ENCODE measurements around the gene TRIM46.

The TRIM46 gene

GRCh38 chr1:155173478-155174323, at the start of gene TRIM46:
Gene TRIM46, plus strand, starts transcription at chr1:155173849. Its CDS starts 118 bp downstream, at chr1:155173967.
- DNase-seq: peak in 8 of 14 donors; percentile 45 to 81 (median 54)

- DNase-seq: no peak
Measured at GRCh38 chr1:155124503-155125463, 48.9 kb upstream of the TRIM46 start.

- peak in 1 of 14 donors; percentile 38 for DNase-seq
Measured at GRCh38 chr1:155125511-155125945, 48.1 kb upstream of the TRIM46 start.

- DNase-seq: peak in 12 of 14 donors; percentile 42 to 87 (median 68)
Measured at GRCh38 chr1:155125946-155126555, 47.6 kb upstream of the TRIM46 start.

- peak in 6 of 14 donors; percentile 44 to 80 (median 76) for DNase-seq
Measured at GRCh38 chr1:155126556-155127104, 47.0 kb upstream of the TRIM46 start.

- DNase-seq: peak in 12 of 14 donors; percentile 74 to 96 (median 86)
Measured at GRCh38 chr1:155127105-155127966, 46.3 kb upstream of the TRIM46 start, which contains the start of gene EFNA1. Gene EFNA1, plus strand, starts transcription at chr1:155127876. Its CDS starts 102 bp downstream, at chr1:155127978.

- DNase-seq: peak in 3 of 14 donors; percentile 50 to 62 (median 52)
Measured at GRCh38 chr1:155127967-155128754, 45.5 kb upstream of the TRIM46 start.

- DNase-seq: peak in 11 of 14 donors; percentile 23 to 63 (median 35)
Measured at GRCh38 chr1:155128755-155129473, 44.7 kb upstream of the TRIM46 start.

GRCh38 chr1:155130272-155131006, 43.2 kb upstream of the TRIM46 start:
- DNase-seq: no peak

GRCh38 chr1:155131285-155131684, 42.4 kb upstream of the TRIM46 start:
- DNase-seq: no peak

GRCh38 chr1:155131856-155132255, 41.8 kb upstream of the TRIM46 start:
- DNase-seq: no peak

- no peak for DNase-seq
Measured at GRCh38 chr1:155133799-155134281, 39.8 kb upstream of the TRIM46 start.

- no peak for DNase-seq
Measured at GRCh38 chr1:155134322-155134721, 39.3 kb upstream of the TRIM46 start.

GRCh38 chr1:155134880-155135414, 38.7 kb upstream of the TRIM46 start:
- peak in 8 of 14 donors; percentile 57 to 80 (median 65) for DNase-seq

- DNase-seq: peak; percentile 53 to 92 (median 86)
Measured at GRCh38 chr1:155135415-155136028, 38.1 kb upstream of the TRIM46 start, which contains the start of gene SLC50A1. Gene SLC50A1, plus strand, starts transcription at chr1:155135852. Its CDS starts 60 bp downstream, at chr1:155135912.

GRCh38 chr1:155136748-155137147, 36.9 kb upstream of the TRIM46 start:
- no peak for DNase-seq

Data from C1 segment of cervical spinal cord (tissue), 14 donors.